Measurements from ENCODE around the gene YWHAG. TPM values are rescaled to one million over a fixed set of nuclear protein-coding genes. Genes with fewer than 3 reads are reported as not detected.

Gene YWHAG
- 74.3 and 101 TPM in 2 replicates for total RNA-seq

GRCh38 chr7:76358481-76359110, at the start of gene YWHAG:
YWHAG (minus strand) TSS chr7:76358991; CDS start chr7:76358808, 183 bp downstream.

GRCh38 chr7:76302347-76303201, 56.2 kb downstream of the YWHAG start, which contains the start of gene HSPB1:
HSPB1 (plus strand) TSS chr7:76302673; CDS start chr7:76302713, 40 bp downstream.

Other genes with a start within 250 kb of the YWHAG start
- 0.91 and 1.3 TPM in 2 replicates for gene SRRM3, start 157.1 kb downstream of the YWHAG start, total RNA-seq
- 37.4 and 77.2 TPM in 2 replicates for gene HSPB1, start 56.3 kb downstream of the YWHAG start, total RNA-seq
- gene SSC4D, start 50.7 kb upstream of the YWHAG start, total RNA-seq: 0.65 and 0.76 TPM in 2 replicates
- gene ZP3, start 66.0 kb upstream of the YWHAG start, total RNA-seq: 0.97 and 1.8 TPM in 2 replicates
- gene DTX2, start 102.7 kb upstream of the YWHAG start, total RNA-seq: 4.2 and 5.3 TPM in 2 replicates
- not detected in 2 replicates for gene UPK3B, start 151.6 kb upstream of the YWHAG start, total RNA-seq
- not detected in 2 replicates for gene SPDYE16, start 184.3 kb upstream of the YWHAG start, total RNA-seq

Measured in epithelial cell of umbilical artery (primary cell).